ENCODE results near the gene ALKBH7.

ALKBH7 gene

DNA sequence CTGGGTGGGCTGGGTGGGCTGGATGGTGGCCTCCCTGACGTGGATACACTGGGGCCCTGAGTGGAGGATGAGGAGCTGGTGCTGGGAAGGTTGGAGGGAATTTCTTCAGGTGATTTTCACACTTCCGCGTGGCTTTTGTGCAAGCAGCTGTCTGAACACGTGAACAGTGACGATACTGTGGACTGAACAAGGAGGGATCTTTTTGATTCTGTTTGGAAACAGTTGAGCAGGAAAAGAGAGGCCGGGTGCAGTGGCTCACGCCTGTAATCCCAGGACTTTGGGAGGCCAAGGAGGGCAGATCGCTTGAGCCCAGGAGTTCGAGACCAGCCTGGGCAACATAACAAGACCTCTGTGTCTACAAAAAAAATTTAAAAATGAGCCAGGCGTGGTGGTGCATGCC lies 29.5 kb downstream of the ALKBH7 start:
- no peak for DNase-seq

GRCh38 chr19:6402837-6403608 lies 30.4 kb downstream of the ALKBH7 start:
- peak; percentile 1 for DNase-seq

GRCh38 chr19:6406401-6406800 lies 33.8 kb downstream of the ALKBH7 start:
- no peak for DNase-seq

- no peak for DNase-seq
These were observed 36.8 kb downstream of the ALKBH7 start for GRCh38 chr19:6409346-6409745.

- no peak for DNase-seq
These were observed 39.5 kb downstream of the ALKBH7 start for GRCh38 chr19:6412061-6412446.

DNA sequence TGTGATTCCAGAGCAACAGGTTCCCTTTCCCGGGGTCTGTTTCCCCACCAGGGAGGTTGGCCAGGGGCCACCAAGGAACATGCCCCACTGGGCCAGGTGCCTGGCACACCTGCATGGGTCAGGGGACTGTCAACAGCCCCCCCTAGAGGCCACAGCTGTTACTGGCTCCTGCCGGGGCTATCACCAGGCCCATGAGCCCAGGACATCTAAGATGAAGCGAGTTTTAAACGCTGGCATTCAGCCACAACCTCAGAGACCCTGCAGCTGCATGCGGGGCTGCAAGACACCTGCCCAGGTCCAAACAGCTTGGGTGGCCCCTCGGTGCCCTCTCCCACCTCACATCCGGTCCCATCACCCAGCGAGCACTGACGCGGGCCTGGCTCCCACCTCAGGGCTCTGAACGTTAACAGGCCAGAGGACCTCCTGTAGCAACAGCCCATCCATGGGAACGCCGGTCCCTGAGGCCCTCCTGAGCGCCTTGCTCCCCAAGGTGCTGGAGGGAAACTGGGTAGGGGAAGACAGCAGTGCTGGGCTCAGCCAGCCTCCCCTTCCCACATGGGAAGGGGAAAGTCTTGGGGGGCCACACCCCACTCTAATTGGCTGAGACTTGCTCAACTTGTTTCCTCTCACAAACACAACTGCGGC lies 40.0 kb downstream of the ALKBH7 start:
- no peak for DNase-seq

GRCh38 chr19:6413291-6413690 lies 40.7 kb downstream of the ALKBH7 start:
- no peak for DNase-seq

DNA sequence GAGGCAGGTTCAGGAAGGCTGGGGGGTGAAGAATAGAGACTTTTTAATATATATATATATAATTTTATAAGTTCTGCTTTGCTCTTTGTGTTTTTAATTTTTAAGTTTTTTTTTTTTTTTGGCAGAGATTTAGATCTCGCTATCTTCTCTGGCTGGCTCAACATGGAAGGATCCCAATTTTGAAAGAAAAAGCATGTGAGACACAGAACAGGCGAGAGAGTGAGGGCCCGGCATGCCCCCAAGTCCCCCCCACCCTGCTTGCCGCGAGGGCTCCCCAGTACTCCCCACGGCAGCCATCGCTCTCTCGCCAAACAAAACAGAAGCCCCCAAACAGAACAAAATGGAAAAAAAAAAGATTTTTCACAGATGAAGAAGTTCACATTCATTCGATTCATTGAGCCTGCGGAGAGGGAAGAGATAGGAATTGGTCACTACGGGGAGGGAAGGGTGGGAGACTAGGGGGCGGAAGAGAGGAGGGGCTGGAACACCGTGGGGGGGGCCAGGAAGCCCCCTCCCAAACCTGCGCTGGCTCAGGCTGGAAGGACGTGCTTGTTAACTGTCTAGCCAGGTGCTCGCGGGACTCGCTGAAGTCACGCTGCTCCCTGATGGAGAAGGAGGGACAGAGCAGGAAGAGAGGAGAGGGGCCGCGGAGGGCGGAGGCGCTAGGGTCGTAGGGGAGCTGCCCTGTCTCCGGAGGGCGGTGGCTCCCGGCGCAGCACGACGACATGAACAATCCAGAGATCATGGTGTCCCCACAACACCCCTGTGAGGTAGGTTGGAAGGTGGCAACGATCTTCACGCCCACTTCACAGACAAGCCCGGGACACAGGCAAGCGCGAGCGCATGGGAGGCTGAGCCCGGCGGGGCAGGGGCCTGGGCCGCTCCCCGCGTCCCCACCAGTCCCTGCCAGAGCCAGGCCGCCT lies 41.4 kb downstream of the ALKBH7 start:
- no peak for DNase-seq

GRCh38 chr19:6414793-6415590 lies 42.4 kb downstream of the ALKBH7 start:
- DNase-seq = no peak

DNA sequence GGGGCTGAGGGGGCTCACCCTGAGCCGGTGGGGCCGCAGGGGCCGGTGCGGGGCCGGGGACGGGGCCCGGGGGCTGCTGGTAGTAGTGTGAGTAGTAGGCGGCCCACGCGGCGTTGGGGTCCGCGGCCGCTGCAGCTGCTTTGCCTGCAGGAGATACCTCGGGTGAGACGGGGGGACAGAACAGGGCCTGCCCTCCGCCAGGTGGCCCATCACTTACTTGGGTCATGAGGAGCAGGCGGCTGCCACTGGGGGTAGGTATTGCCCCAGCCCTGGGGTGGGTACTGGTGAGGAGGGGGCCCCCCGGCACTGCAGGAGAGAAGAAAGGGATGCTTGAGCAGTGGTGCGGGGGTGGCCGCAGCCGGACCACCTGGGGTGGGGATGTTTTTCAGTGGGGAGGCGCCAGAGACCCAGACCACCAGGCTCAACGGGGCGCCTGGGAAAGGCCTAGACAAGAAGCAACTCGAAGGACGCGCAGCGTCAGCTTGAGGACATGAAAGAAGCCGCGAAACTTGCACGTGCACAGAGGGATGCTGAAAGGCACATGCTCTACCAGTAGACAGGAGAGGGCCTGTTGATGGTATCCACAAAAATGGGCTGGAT lies 43.1 kb downstream of the ALKBH7 start:
- no peak for DNase-seq

- DNase-seq = no peak
These were observed 44.2 kb downstream of the ALKBH7 start for GRCh38 chr19:6416658-6417405.

- DNase-seq = no peak
These were observed 45.3 kb downstream of the ALKBH7 start for GRCh38 chr19:6417713-6418561.

DNA sequence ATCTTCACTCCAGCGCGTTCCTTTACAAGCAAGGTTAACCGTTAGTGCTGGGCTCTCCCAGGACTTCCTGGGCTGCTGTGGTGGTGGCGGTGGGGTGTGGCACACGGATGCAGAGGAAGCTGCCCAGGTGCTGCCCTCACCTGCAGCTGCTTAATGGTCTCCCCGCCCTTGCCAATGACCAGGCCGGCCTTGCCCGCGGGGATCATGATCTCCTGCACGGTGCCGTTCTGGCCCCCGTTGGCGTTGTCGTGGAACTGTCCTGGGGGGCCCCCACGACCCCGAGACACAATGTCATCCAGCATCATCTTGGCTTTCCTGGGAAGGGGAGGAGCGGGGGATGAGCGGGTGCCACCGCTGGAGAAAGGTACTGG lies 46.0 kb downstream of the ALKBH7 start:
- no peak for DNase-seq

GRCh38 chr19:6421075-6422014 lies 48.8 kb downstream of the ALKBH7 start:
- DNase-seq = no peak

GRCh38 chr19:6423499-6424194 lies 51.1 kb downstream of the ALKBH7 start:
- DNase-seq = no peak

DNA sequence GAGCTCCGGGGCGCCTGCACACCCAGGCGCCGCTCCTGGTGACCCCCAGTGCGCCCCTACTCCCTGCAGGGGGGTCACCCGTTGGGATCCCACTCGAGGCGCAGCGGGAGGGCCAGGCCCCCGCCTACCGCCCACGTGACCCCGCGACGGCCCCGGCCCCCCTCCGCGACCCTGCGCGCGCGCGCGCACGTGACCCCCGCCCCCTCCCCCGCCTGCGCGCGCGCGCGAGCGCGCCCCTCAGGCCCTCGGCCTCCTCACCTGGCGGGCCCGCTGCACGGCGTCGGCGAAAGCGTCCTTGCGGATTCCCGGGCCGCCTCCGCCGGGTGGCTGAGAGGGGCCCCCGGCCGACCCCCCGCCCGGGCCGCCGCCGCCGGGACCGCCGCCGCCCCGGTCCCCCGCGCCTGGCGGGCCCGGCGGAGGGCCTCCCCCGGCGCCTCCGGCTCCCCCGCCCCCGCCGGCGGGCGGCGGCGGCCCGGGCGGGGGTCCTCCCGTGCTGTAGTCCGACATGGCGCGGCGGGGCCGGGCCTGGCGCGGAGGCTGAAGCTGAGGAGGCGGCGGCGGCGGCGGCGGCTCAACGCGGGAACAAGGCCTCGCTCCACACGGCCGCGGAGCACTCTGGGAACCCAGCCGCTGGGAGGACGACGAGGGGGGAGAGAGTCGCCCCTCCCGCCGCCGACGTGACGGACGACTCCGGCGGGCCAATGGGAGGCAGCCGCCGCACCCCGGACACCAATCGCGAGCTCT lies 51.8 kb downstream of the ALKBH7 start, which contains the start of gene KHSRP:
TSS of gene KHSRP (minus strand) at position 617 of the 744 bp plus-strand sequence. CDS start at position 507, 110 bp downstream.
- DNase-seq = no peak
